Neural progenitor cell (in vitro differentiated cells): ENCODE data around the gene EIF2A. TPM values are rescaled to one million over a fixed set of nuclear protein-coding genes. Genes with fewer than 3 reads are reported as not detected.

Experiments
- DNase-seq: peaks from one replicate; pipeline ENCODE4 v3.0.0-alpha.2; 2016; ENCODE audit warnings: low spot score
- H2AFZ ChIP-seq: fragments of 200-600 bp; sonication (generic); replicated peaks from 2 replicates; pipeline ENCODE4 v1.6.1; 2016; ENCODE audit warnings: antibody characterized with exemption
- H3F3A ChIP-seq: fragments of 200-600 bp; sonication (generic); 2 replicates; pipeline ENCODE4 v1.6.1; 2016; ENCODE audit warnings: antibody characterized with exemption, low read depth
- H3K27ac ChIP-seq: fragments of 200-600 bp; sonication (generic); 2 replicates; pipeline ENCODE4 v1.5.1; 2016; ENCODE audit warnings: mild to moderate bottlenecking
- H3K27me3 ChIP-seq: fragments of 200-600 bp; sonication (generic); 2 replicates; pipeline ENCODE4 v1.6.1; 2016; ENCODE audit warnings: mild to moderate bottlenecking, moderate library complexity
- H3K36me3 ChIP-seq: fragments of 200-600 bp; sonication (generic); 2 replicates; pipeline ENCODE4 v1.5.1; 2016
- H3K4me1 ChIP-seq: fragments of 200-600 bp; sonication (generic); 2 replicates; pipeline ENCODE4 v1.6.1; 2016; ENCODE audit warnings: mixed run types
- H3K4me2 ChIP-seq: fragments of 200-600 bp; sonication (generic); 2 replicates; pipeline ENCODE4 v1.6.1; 2016
- H3K4me3 ChIP-seq: fragments of 200-600 bp; sonication (generic); 2 replicates; pipeline ENCODE4 v1.5.1; 2016
- H3K79me2 ChIP-seq: fragments of 200-600 bp; sonication (generic); 2 replicates; pipeline ENCODE4 v1.6.1; 2016; ENCODE audit warnings: low read depth
- H3K9ac ChIP-seq: fragments of 200-600 bp; sonication (generic); 2 replicates; pipeline ENCODE4 v1.6.1; 2016
- H3K9me3 ChIP-seq: fragments of 200-600 bp; sonication (generic); 2 replicates; pipeline ENCODE4 v1.5.1; 2016; ENCODE audit warnings: low read depth
- H4K20me1 ChIP-seq: fragments of 200-600 bp; sonication (generic); 2 replicates; pipeline ENCODE4 v1.6.1; 2016; ENCODE audit warnings: low read depth
- H3K27ac Mint-ChIP-seq: 3 replicates; pipeline ENCODE4 v1.8.0; 2021; ENCODE audit warnings: mixed read lengths
- H3K27me3 Mint-ChIP-seq: 2 replicates; pipeline ENCODE4 v1.8.0; 2022; ENCODE audit warnings: low read depth, mild to moderate bottlenecking, inconsistent platforms, moderate library complexity, mixed read lengths; ENCODE audit not compliant: insufficient read depth
- H3K36me3 Mint-ChIP-seq: 3 replicates; pipeline ENCODE4 v1.8.0; 2021; ENCODE audit warnings: mixed read lengths
- H3K4me1 Mint-ChIP-seq: 3 replicates; pipeline ENCODE4 v1.8.0; 2021; ENCODE audit warnings: mixed read lengths
- H3K4me3 Mint-ChIP-seq: 3 replicates; pipeline ENCODE4 v1.8.0; 2021; ENCODE audit warnings: mild to moderate bottlenecking, moderate library complexity, mixed read lengths
- H3K9me3 Mint-ChIP-seq: 3 replicates; pipeline ENCODE4 v1.8.0; 2020; ENCODE audit warnings: mixed read lengths
- CTCF ChIP-seq: fragments of 200-600 bp; sonication (generic); IDR thresholded peaks from 2 replicates; pipeline ENCODE4 v1.5.1; 2017; ENCODE audit warnings: antibody characterized with exemption, mild to moderate bottlenecking
- EZH2 ChIP-seq: fragments of 200-600 bp; sonication (generic); IDR thresholded peaks from 2 replicates; pipeline ENCODE4 v1.6.1; 2017; ENCODE audit warnings: antibody characterized with exemption, mild to moderate bottlenecking, moderate library complexity
- EZH2phosphoT487 ChIP-seq: fragments of 200-600 bp; sonication (generic); IDR thresholded peaks from 2 replicates; pipeline ENCODE4 v1.6.1; 2017; ENCODE audit warnings: antibody characterized with exemption
- total RNA-seq: library from RNA; depleted of rRNA; stranded (reverse); fragments of >200 nt; gene quantifications from 2 replicates; pipeline ENCODE4 v1.2.3, GENCODE V29; 2015; ENCODE audit warnings: low replicate concordance

EIF2A gene
- total RNA-seq, 1 donor from 2014 or later = 135 TPM

- peak overlapping the region; percentile 15 for H3K4me3 Mint-ChIP-seq
- peaks cover 95% of the 10 kb centered on the region for H3K79me2 ChIP-seq
These were observed 59.5 kb downstream of the EIF2A start for GRCh38 chr3:150605998-150606641.

GRCh38 chr3:150607267-150608065, 60.9 kb downstream of the EIF2A start:
- Histone ChIP-seq H3F3A (peaks cover 38% of the 10 kb centered on the region), H3K9ac (no peak overlapping the region), H3K9me3 (no peaks in the 10 kb centered on the region), H3K4me3 (peak overlapping the region; percentile 15), H3K27me3 (no peaks in the 10 kb centered on the region), H3K36me3 (no peaks in the 10 kb centered on the region), H3K4me2 (peak overlapping the region; percentile 71), H3K4me1 (peaks cover 28% of the 10 kb centered on the region), H4K20me1 (peaks cover 8% of the 10 kb centered on the region), H3K27ac (peak overlapping the region; percentile 90), H3K79me2 (peaks cover 95% of the 10 kb centered on the region), H2AFZ (no peak overlapping the region)
- Mint-ChIP-seq H3K27me3 (peaks cover 2% of the 10 kb centered on the region), H3K4me1 (peaks cover 29% of the 10 kb centered on the region), H3K9me3 (peaks cover 11% of the 10 kb centered on the region), H3K4me3 (no peak overlapping the region), H3K36me3 (peaks cover 44% of the 10 kb centered on the region), H3K27ac (no peak overlapping the region)
- no peak for TF ChIP-seq EZH2
- TF ChIP-seq CTCF = no peak
- TF ChIP-seq EZH2phosphoT487 = no peak
- DNase-seq = peak; percentile 74

More at GRCh38 chr3:150605998-150606641, 59.5 kb downstream of the EIF2A start:
- Histone ChIP-seq H3K36me3 (no peaks in the 10 kb centered on the region), H3K4me3 (no peak overlapping the region), H3K4me2 (no peak overlapping the region), H3F3A (peaks cover 38% of the 10 kb centered on the region), H4K20me1 (peaks cover 8% of the 10 kb centered on the region), H3K27ac (no peak overlapping the region), H3K27me3 (no peaks in the 10 kb centered on the region), H3K4me1 (peaks cover 33% of the 10 kb centered on the region), H3K9me3 (no peaks in the 10 kb centered on the region), H3K9ac (no peak overlapping the region), H2AFZ (no peak overlapping the region)
- TF ChIP-seq EZH2phosphoT487 (no peak), EZH2 (no peak), CTCF (no peak)
- peaks cover 46% of the 10 kb centered on the region for H3K36me3 Mint-ChIP-seq
- peaks cover 2% of the 10 kb centered on the region for H3K27me3 Mint-ChIP-seq
- no peak overlapping the region for H3K27ac Mint-ChIP-seq
- DNase-seq = no peak
- H3K4me1 Mint-ChIP-seq = peaks cover 39% of the 10 kb centered on the region
- peaks cover 10% of the 10 kb centered on the region for H3K9me3 Mint-ChIP-seq

- DNase-seq = no peak
- no peak for TF ChIP-seq EZH2
- TF ChIP-seq CTCF = no peak
- TF ChIP-seq EZH2phosphoT487 = no peak
- Histone ChIP-seq H3K27ac (no peak overlapping the region), H3K36me3 (peaks cover 5% of the 10 kb centered on the region), H3K4me3 (no peak overlapping the region), H3K9ac (no peak overlapping the region), H3F3A (peaks cover 24% of the 10 kb centered on the region), H4K20me1 (no peaks in the 10 kb centered on the region), H3K4me1 (peaks cover 22% of the 10 kb centered on the region), H3K4me2 (no peak overlapping the region), H2AFZ (no peak overlapping the region), H3K27me3 (no peaks in the 10 kb centered on the region), H3K9me3 (no peaks in the 10 kb centered on the region), H3K79me2 (peaks cover 96% of the 10 kb centered on the region)
- H3K27ac Mint-ChIP-seq = no peak overlapping the region
- no peaks in the 10 kb centered on the region for H3K27me3 Mint-ChIP-seq
- peaks cover 19% of the 10 kb centered on the region for H3K4me1 Mint-ChIP-seq
- no peak overlapping the region for H3K4me3 Mint-ChIP-seq
- peaks cover 21% of the 10 kb centered on the region for H3K9me3 Mint-ChIP-seq
- H3K36me3 Mint-ChIP-seq = peaks cover 62% of the 10 kb centered on the region
These were observed 63.4 kb downstream of the EIF2A start for GRCh38 chr3:150609988-150610387.
